GM19395 (cell line): ENCODE measurements around the gene BMP6.

Experiments used
- ATAC-seq: cut with Tn5 transposase; IDR thresholded peaks from one replicate; pipeline ENCODE4 v1.9.1; 2021; ENCODE audit warnings: mild to moderate bottlenecking, moderate library complexity; ENCODE audit not compliant: unreplicated experiment

Gene BMP6

GRCh38 chr6:7725849-7726415 lies at the start of gene BMP6:
Gene BMP6, plus strand, starts transcription at chr6:7726099. Its CDS starts 857 bp downstream, at chr6:7726956.
- peak; percentile 70 for ATAC-seq

GRCh38 chr6:7677229-7677628 lies 48.7 kb upstream of the BMP6 start:
- ATAC-seq: no peak

DNA sequence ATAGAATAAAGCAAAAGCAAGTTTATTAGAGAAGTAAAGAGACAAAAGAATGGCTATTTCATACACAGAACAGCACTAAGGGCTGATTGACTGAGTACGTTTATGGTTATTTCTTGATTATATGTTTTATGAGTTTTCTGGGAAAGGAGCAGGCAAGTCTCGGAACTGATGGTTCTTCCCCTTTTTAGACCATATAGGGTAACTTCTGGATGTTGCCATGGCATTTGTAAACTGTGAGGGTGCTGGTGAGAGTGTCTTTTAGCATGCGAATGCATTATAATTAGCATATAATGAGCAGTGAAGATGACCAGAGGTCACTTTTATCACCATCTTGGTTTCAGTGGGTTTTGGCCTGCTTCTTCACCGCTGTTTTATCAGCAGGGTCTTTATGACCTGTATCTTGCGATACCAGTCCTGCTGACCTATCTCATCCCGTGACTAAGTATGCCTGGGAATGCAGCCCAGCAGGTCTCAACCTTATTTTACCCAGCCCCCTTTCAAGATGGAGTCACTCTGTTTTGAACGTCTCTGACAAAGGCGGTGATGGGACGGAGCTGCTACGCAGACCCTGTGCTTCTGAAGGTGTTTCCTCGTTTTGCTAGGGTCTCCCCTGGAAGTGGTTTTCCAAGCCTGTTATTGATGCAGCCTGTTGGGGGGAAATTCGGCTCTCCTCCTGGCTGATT lies 45.4 kb upstream of the BMP6 start:
- ATAC-seq: no peak

- ATAC-seq: no peak
These were observed 44.5 kb upstream of the BMP6 start for GRCh38 chr6:7681449-7681848.

- no peak for ATAC-seq
These were observed 41.8 kb upstream of the BMP6 start for GRCh38 chr6:7684076-7684475.

DNA sequence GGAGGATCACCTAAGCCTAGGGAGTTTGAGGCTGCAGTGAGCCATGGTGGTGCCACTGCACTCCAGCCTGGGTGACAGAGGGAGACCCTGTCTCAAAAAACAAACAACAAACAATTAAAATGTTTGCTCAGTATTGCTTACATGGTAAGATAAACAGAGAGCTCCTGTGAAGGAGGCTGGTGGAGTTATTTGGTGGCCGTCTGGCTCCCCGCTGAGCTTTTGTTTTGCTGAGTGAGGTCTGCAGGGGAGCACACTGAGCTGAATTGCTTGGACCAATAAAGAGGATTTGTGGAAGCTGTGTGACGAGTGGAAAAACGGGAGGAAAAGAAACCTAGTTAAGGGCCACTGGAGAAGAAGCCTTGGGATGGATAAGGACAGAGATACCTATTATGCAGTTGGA lies 41.1 kb upstream of the BMP6 start:
- no peak for ATAC-seq

GRCh38 chr6:7685276-7685675 lies 40.6 kb upstream of the BMP6 start:
- no peak for ATAC-seq

- no peak for ATAC-seq
These were observed 38.5 kb upstream of the BMP6 start for GRCh38 chr6:7687145-7688111.

DNA sequence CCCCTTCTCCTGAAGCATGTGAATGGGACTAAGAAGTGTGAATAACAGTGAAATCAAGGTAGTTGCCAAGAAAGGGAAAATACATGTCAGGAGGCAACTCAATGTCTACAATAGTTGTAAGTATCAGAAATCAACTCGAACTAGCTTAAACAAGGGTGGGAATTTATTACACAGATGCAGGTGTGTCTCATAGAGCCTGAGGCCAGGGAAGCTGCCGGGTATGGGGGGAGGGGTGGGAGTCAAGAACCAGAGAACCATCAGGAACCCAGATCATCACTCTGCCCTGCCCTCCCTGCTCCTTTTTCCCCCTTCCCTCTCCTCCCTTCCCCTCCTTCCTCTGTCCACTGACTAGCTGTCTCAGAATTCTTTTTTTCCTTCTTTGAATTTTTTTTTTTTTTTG lies 34.9 kb upstream of the BMP6 start:
- ATAC-seq: no peak

DNA sequence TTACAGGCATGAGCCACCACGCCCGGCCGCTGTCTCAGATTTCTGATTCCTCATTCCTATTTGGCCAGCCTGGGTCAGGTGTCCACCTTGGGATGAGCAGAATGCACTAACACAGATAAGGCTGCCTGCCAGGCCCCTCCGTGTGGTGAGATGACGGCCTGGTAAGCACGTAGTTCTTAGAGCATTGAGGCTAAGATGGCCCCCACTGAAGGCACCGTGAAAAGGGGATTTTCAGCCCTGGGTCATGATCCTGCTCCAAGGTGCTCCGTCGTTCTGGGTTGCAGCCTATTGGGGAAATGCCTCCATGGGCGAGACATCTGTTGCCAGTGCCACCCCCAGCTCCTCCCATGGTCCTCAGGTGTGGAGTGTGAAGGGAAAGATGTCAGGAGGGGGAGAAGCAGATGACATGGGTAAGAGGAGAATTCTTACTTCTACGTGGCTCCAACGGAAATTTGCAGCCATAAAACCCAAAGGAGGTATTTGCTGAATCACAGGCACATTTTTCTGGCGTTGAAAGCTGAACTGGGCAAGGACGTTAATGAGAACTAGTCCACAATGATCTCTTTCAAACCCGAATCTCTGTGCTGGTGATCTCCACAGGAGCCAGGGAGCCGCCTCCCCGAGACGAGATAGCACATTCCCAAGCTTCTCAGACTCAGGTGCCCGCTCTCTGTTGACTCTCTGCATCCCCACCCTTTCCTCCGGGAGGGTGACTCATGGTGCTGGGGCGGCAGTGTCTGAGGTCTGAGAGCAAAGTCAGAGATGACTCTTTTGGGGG lies 34.0 kb upstream of the BMP6 start:
- ATAC-seq: no peak

DNA sequence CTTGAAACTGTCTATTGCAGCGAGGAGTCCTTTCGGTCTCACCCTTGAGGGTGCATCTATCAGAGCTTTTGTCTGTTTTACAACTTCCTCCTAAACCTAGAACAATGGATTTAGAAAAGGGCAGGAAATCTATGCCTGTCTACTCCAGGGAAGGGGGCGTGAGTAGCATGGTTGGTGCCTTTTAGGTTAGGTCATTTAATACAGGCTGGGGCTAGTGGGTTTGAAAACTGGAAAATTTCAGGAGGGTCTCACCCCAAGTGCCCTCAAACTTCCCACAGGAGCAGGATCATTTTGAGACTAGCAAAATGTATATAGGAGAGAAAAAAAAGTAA lies 33.5 kb upstream of the BMP6 start:
- ATAC-seq: no peak

GRCh38 chr6:7693827-7694226 lies 32.1 kb upstream of the BMP6 start:
- no peak for ATAC-seq

DNA sequence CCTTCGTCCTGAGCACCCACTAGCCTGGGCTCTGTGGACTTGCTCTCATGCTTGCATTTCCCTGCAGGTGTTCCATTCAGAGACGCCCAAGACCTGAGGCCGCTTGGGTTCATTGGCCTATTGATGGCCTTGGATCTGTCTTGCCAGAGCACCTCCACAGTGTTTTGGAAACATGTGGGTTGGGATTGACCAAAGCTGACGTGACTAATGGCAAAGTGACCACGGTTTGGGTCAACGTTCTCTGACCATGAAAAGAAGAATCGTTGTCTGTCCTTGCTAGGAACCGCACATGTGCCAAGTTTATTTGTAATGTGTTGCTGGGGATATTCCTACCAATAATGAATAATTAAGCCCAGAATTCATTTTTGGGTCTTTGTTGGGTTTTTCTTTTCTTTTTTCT lies 29.8 kb upstream of the BMP6 start:
- ATAC-seq: no peak

DNA sequence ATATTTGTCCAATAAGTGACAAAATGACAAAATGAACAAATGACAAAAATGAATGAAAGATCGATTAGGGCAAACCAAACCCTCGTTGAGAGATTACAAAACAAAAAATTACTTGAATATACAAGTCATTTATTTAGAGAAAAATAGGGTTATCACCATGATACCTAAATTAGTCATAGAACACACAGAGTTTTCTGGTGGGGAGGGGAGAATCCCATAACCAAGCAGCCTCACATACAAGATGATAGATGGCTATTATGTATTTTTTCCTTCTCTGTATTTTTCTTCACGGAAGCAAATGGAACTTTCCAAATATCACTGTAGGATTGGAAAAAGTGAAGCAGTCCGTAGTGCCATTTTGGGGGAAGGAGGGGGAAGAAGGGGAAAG lies 28.5 kb upstream of the BMP6 start:
- no peak for ATAC-seq

DNA sequence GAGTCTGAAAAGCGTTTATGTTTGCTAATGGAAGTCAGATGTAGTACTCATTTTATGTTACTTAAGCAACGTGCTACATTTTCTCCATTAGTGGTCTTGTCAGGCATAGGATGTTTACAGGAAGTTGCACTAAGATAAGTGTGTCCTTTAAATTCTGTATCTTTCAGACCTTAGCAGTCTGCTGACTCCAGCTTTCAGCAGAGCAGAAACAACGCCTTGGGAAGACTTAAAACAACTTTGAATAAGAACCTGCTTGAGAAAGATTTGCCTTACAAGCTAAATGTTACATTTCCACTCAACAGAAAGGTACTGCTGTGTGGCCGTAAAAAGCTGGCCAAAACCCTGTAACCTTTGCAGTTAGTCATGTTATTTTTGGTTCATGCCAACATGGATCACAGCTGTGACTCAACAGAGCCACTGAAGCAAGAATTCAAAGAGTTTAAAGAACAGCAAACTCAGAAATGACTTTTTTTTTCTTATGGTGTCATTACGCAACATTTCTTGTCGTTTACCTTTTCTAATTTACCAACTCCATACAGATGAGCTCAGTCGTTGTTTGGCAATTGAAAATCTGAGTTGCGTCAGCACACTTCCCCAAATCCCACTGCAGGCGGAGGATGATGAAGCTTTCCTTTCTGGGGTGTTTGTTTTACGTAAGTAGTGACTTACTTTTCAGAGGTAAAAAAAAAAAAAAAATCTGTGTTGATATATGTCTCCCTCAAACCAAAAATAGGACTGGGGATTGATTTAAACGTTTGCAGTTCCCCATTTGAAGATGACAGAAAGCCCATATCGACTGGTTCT lies 27.9 kb upstream of the BMP6 start:
- no peak for ATAC-seq

DNA sequence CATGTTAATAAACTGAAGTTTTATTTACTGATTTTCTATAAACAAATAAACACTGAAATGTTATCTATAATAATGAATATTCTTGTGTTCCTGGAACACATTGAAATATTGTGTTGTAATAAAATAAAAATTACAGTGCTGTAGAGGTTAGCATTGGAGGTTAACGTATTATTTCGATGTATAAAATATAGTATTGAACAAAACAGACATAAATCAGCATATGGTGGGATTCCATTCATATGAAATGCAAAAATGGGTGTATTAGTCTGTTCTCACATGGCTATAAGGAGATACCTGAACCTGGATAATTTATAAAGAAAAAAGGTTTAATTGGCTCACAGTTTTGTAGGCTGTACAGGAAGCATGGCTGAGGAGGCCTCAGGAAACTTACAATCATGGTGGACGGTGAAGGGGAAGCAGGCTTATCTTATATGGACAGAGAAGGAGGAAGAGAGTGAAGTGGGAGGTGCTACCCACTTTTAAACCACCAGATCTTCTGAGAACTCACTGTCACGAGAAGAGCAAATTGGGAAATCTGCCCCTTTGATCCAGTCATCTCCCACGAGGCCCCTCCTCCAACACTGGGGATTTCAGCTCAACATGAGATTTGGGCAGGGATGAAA lies 24.6 kb upstream of the BMP6 start:
- ATAC-seq: no peak

- ATAC-seq: no peak
These were observed 22.7 kb upstream of the BMP6 start for GRCh38 chr6:7703148-7703680.

GRCh38 chr6:7705483-7705882 lies 20.4 kb upstream of the BMP6 start:
- no peak for ATAC-seq

GRCh38 chr6:7706269-7706668 lies 19.6 kb upstream of the BMP6 start:
- no peak for ATAC-seq

DNA sequence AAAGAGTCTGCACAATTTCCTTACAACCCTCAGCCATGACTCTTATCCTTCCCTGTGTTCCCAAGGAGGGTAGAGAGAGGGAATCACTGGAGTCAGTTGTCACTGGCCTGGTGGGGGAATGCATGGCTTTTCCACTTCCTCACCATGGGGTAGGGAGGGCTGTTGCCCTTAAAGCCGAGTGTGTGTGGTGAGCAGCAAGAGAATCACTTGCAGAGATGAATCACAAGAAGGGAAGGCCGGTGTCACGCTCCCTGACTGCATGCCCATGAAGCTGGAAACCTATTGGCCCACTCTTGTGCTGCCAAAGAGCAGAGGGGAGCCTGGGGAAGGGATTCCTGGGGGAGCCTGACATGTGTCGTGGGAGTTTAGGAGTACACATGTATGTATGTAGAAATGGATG lies 18.1 kb upstream of the BMP6 start:
- no peak for ATAC-seq
